NCI-H1417 treated with DMSO at 0.1 percent for 48 hours (cell line): ENCODE results near the gene ZNF217.
"Not testable (repeated sequence)": the region's sequence is repeated elsewhere in the genome, so short reads cannot be mapped to it uniquely, and the experiment has no call there.

Experiments used
- DNase-seq: peaks from one replicate; lab custom pipeline; 2025; lab: John Stamatoyannopoulos, UW

Gene ZNF217

GRCh38 chr20:53621482-53622246 is 28.0 kb upstream of the ZNF217 start:
- no peak for DNase-seq

GRCh38 chr20:53618490-53619000 is 24.9 kb upstream of the ZNF217 start:
- not testable (repeated sequence) for DNase-seq

GRCh38 chr20:53617791-53618489 is 24.3 kb upstream of the ZNF217 start:
- no peak for DNase-seq

- not testable (repeated sequence) for DNase-seq
These were observed 22.9 kb upstream of the ZNF217 start for GRCh38 chr20:53616489-53616888.

GRCh38 chr20:53613748-53614147 is 20.1 kb upstream of the ZNF217 start:
- DNase-seq: no peak

- DNase-seq: not testable (repeated sequence)
These were observed 18.6 kb upstream of the ZNF217 start for GRCh38 chr20:53612289-53612688.

- no peak for DNase-seq
These were observed 17.8 kb upstream of the ZNF217 start for GRCh38 chr20:53611449-53611894.

GRCh38 chr20:53609491-53610445 is 16.1 kb upstream of the ZNF217 start:
- no peak for DNase-seq

- no peak for DNase-seq
These were observed 15.1 kb upstream of the ZNF217 start for GRCh38 chr20:53608456-53609452.

- no peak for DNase-seq
These were observed 14.4 kb upstream of the ZNF217 start for GRCh38 chr20:53608071-53608455.

- no peak for DNase-seq
These were observed 12.8 kb upstream of the ZNF217 start for GRCh38 chr20:53606364-53606985.

- DNase-seq: not testable (repeated sequence)
These were observed 11.8 kb upstream of the ZNF217 start for GRCh38 chr20:53605401-53605800.

- not testable (repeated sequence) for DNase-seq
These were observed 11.2 kb upstream of the ZNF217 start for GRCh38 chr20:53604846-53605245.

GRCh38 chr20:53602661-53603060 is 9.0 kb upstream of the ZNF217 start:
- DNase-seq: no peak

GRCh38 chr20:53599910-53600632 is 6.4 kb upstream of the ZNF217 start:
- DNase-seq: no peak

GRCh38 chr20:53599378-53599777 is 5.7 kb upstream of the ZNF217 start:
- no peak for DNase-seq

- no peak for DNase-seq
These were observed 5.4 kb upstream of the ZNF217 start for GRCh38 chr20:53599044-53599362.

GRCh38 chr20:53598140-53599043 is 4.8 kb upstream of the ZNF217 start:
- no peak for DNase-seq
